Stimulated activated CD8-positive, alpha-beta memory T cell treated with anti-CD3 and anti-CD28 coated beads, Interleukin-12 subunit alpha, Interleukin-12 subunit beta, amount 100 ng/mL, for 1 hour (primary cell): ENCODE results near the gene UPF3B.
"Not testable (repeated sequence)": the region's sequence is repeated elsewhere in the genome, so short reads cannot be mapped to it uniquely, and the experiment has no call there.

Experiments
- DNase-seq: peaks from one replicate; pipeline ENCODE4 v3.0.0-alpha.2; 2020; ENCODE audit warnings: low read depth

UPF3B gene

DNA sequence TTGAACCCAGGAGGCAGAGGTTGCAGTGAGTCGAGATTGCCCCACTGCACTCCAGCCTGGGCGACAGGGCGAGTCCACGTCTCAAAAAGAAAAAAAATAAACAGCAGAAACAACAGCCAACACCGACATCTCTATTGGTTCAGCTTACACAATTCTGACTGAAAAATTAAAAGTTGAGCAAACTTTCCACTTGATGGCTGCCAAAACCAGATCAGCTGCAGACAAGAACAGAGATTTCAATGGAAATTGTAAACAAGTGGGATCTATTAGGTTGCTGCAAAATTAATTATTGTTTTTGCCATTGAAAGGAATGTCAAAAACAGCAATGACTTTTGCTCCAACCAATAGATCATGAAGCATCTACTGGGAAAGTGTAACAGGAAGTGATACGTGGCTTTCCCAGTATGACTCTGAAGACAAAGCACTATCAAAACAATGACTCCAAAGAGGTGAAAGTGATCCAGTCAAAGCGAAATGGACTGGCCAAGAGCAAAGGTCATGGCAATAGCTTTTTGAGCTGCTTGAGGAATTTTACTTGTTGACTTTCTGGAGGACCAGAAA lies 26.3 kb downstream of the UPF3B start:
- no peak for DNase-seq

DNA sequence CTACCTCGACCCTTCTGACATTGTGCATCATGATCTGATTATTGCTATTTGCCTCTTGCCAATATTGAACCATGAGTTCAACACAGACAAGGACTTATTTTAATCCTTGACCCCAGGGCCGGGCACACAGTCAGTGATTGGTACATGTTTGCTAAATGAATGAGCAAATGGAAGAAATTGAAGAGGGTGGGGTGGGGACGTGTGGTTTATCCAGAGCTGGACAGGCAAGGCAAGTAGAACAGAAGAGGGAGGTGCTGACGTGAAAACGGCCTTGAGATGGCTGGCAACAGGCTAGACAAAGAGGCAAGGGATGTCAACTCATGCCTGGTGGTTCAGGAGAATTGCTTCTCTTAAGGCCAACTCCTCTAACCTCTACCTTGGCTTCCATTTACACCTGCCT lies 28.5 kb downstream of the UPF3B start:
- DNase-seq: not testable (repeated sequence)

DNA sequence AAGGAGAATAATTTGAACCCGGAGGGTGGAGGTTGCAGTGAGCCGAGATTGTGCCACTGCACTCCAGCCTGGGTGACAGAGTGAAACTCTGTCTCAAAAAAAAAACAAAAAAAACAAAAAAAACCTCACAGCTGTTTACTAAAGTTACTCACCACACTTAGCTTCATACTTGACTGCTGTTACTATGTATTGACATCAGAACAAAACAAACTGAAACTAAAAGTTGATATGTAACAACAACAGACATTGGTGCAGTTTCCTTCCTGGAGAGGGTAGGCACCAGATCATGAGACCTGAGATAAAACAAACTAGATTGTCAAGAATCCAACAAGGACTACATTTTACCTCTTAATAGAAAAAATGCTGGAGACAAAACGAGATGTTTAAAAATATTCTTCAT lies 31.1 kb downstream of the UPF3B start:
- DNase-seq: not testable (repeated sequence)

DNA sequence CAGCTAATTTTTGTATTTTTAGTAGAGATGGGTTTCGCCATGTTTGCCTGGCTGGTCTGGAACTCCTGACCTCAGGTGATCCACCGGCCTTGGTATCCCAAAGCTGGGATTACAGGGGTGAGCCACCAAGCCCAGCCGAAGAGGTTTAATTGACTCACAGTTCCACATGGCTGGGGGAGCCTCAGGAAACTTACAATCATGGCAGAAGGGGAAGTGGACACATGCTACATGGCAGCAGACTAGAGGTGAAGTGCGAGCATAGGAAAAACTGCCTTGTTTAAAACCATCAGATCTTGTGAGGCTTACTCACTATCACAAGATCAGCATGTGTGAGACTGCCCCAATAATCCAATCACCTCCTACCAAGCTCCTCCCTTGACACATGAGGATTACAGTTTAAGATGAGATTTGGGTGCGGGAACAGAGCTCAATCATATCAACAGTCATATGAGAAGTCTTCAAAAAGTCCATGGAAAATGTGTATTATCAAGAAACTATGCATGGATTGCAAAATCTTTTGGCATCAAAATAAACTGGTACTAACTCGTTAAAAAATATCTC lies 35.6 kb downstream of the UPF3B start:
- no peak for DNase-seq

- no peak for DNase-seq
Observed at GRCh38 chrX:119816300-119816699, 36.5 kb downstream of the UPF3B start.

- no peak for DNase-seq
Observed at GRCh38 chrX:119809185-119809666, 43.5 kb downstream of the UPF3B start.

DNA sequence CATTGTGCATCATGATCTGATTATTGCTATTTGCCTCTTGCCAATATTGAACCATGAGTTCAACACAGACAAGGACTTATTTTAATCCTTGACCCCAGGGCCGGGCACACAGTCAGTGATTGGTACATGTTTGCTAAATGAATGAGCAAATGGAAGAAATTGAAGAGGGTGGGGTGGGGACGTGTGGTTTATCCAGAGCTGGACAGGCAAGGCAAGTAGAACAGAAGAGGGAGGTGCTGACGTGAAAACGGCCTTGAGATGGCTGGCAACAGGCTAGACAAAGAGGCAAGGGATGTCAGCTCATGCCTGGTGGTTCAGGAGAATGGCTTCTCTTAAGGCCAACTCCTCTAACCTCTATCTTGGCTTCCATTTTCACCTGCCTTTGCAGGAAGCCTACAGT lies 44.3 kb downstream of the UPF3B start:
- not testable (repeated sequence) for DNase-seq

DNA sequence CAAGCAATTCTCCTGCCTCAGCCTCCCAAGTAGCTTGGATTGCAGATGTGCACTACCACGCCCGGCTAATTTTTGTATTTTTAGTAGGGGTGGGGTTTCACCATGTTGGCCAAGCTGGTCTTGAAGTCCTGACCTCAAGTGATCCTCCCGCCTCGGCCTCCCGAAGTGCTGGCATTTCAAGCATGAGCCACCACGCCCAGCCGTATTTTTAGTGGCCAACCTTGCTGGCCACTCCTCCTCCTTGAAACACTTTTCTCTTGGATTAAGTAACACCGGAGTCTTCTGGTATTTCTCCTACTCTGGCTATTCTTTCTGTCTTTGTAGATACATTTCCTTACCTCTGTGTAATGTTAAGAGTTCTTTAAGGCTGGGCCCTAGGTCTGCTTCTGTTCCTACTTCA lies 50.2 kb downstream of the UPF3B start:
- no peak for DNase-seq

DNA sequence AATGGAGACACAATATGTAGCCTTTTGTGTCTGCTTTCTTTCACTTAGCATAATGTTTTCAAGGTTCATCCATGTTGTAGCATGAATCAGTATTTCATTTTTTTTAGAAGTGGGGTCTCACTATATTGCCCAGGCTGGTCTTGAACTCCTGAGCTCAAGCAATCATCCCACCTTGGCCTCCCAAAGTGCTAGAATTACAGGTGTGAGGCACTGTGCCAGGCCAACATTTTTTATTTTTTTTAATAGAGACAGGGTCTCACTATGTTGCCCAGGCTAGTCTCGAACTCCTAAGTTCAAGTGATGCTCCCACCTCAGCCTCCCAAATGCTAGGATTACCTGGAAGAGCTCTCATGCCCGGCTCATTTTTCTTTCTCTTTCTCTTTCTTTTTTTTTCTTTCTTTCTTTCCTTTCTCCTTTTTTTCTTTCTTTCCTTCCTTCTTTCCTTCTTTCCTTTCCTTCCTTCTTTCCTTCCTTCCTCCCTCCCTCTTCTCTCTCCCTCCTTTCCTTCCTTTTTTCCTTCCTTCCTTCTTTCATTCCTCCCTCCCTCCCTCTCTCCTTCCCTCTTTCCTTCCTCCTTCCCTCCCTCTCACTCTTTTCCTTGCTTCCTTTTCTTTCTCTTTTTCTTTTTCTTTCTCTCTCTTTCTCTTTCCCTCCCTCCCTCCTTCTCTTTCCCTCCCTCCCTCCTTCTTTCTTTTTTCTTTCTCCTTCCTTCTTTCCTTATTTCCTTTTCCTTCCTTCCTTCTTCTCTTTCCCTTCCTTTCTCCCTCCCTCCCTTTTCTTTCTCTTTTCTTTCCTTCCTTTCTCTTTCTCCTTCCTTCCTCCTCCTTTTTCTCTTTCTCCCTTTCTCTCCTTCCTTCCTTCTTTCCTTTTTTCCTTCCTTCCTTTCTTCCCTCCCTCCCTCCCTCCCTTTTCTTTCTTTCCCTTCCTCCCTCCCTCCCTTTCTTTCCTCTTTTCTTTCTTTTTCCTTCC lies 51.2 kb downstream of the UPF3B start:
- no peak for DNase-seq

GRCh38 chrX:119791437-119792231 lies 61.1 kb downstream of the UPF3B start, which contains the start of gene RPL39:
Gene RPL39, minus strand, starts transcription at chrX:119791630. Its CDS starts 54 bp downstream, at chrX:119791576.
- DNase-seq: peak; percentile 59

DNA sequence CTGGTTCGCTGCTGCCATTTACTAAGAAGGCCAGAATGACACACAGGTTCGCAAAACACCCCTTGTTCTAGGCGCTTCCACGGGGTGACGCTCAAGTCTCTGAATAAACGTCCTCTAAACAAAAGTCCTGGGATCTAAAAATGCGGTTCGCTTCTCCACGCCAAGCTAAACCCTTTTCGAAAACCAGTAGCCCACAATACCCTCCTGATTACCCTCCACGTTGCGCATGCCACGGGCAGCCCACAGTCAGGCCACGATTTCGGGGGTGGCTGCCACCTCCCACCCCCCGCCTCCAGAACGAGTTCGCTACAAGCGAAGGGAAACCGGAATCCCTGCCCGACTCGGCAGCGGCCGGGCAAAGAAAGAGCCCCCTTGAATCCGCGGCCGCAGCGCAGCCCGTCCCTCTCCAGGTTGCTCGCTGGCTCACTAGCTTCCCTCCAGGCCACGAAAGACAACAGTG lies 61.8 kb downstream of the UPF3B start:
- no peak for DNase-seq

DNA sequence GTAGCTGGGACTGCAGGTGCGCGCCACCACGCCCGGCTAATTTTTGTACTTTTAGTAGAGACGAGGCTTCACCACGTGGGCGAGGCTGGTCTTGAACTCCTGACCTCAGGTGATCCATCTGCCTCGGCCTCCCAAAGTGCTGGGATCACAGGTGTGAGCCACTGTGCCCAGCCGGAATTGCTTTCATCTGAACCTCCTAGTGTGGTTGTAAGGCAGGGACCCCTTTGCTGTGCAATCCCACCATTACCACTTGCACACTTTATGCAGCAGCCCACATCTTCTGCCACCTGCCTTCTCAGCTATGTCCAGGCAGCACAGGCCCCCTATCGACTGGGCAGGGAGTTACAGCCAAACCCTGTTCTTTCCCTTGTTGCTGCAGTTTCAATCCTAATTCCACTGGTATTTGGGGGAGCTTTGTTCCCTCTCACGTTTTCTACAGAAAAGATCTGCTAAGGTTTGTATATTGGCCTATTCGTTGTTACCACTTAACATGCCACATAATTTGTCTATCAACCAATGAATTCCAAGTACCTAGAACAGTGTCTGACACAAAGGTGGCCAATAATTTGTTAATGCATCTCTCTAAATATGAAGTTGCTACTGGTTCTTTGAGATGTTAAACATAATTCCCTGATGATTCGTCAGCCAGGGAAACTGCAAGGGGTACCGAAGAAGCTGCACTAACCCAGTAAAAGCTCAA lies 67.9 kb downstream of the UPF3B start:
- no peak for DNase-seq
